Urinary bladder (tissue), 4 donors: ENCODE measurements around the gene TRIM46. TPM values are rescaled to one million over a fixed set of nuclear protein-coding genes. Genes with fewer than 3 reads are reported as not detected.
"Not testable (repeated sequence)": the region's sequence is repeated elsewhere in the genome, so short reads cannot be mapped to it uniquely, and the experiment has no call there.

Source experiments
- DNase-seq: peaks from one replicate; pipeline ENCODE4 v3.0.0-alpha.2; 2015; ENCODE audit errors: extremely low spot score
- H3K27ac ChIP-seq: one replicate; pipeline ENCODE4 v1.5.1; 2013; ENCODE audit warnings: low read depth, mild to moderate bottlenecking, moderate library complexity
- H3K36me3 ChIP-seq: one replicate; pipeline ENCODE4 v1.6.1; 2013; ENCODE audit warnings: mild to moderate bottlenecking, moderate library complexity; ENCODE audit not compliant: insufficient read depth
- H3K4me1 ChIP-seq: one replicate; pipeline ENCODE4 v1.6.1; 2013; ENCODE audit warnings: mild to moderate bottlenecking, moderate library complexity; ENCODE audit not compliant: insufficient read depth
- H3K4me3 ChIP-seq: one replicate; pipeline ENCODE4 v1.5.1; 2013; ENCODE audit warnings: low read depth, low read length
- WGBS: extraction: QIAGEN DNeasy Blood & Tissue Kit; methylation state at CpG from one replicate; pipeline ENCODE4 v1.1.7; 2013; 5-methylcytosine and 5-hydroxymethylcytosine counted together
- polyA plus RNA-seq: library from polyadenylated mRNA; stranded (reverse); fragments of 200-250 nt; gene quantifications from one replicate; pipeline ENCODE4 v1.2.3, GENCODE V29; 2013
- total RNA-seq: library from RNA; depleted of rRNA; stranded (reverse); fragments of >200 nt; gene quantifications from one replicate; pipeline ENCODE4 v1.2.3, GENCODE V29; 2014
- donor health status: healthy with polysubstance abuse.
- donor health status: healthy.

The TRIM46 gene
- total and polyA plus RNA-seq, 2 donors = 0.85 to 1.1 TPM

- DNase-seq = no peak
- no peak overlapping the region for H3K4me3 ChIP-seq
- no peaks in the 10 kb centered on the region for H3K4me1 ChIP-seq
- H3K36me3 ChIP-seq = no peaks in the 10 kb centered on the region
- no peak overlapping the region for H3K27ac ChIP-seq
- WGBS = 89% methylated on average over 20 of the region's 20 CpGs
Observed at GRCh38 chr1:155183775-155184221, 10.1 kb downstream of the TRIM46 start.

DNA sequence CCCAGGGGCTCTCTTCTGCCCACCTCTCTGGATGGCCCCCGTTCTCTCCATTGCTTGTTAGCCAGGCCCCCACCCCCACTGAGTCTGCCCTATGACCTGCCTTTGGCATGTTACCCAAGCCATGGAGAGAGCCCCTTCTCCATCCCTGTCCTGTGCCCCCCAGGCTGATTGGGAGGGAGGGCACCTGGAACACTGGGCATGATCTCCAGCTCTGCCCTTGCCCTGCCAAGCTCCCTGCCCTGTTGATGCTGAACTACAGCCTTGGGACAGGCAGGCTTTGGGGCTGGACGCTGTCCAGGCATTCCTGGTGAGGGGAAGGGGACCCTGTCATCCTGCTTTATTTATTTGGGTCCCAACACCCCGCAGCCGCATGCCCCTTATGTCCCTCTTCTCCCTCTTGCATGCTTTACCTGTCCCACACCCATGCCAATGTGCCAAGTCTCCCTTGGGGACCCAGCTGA is 10.7 kb downstream of the TRIM46 start:
- 91% methylated on average over 4 of the region's 4 CpGs for WGBS

DNA sequence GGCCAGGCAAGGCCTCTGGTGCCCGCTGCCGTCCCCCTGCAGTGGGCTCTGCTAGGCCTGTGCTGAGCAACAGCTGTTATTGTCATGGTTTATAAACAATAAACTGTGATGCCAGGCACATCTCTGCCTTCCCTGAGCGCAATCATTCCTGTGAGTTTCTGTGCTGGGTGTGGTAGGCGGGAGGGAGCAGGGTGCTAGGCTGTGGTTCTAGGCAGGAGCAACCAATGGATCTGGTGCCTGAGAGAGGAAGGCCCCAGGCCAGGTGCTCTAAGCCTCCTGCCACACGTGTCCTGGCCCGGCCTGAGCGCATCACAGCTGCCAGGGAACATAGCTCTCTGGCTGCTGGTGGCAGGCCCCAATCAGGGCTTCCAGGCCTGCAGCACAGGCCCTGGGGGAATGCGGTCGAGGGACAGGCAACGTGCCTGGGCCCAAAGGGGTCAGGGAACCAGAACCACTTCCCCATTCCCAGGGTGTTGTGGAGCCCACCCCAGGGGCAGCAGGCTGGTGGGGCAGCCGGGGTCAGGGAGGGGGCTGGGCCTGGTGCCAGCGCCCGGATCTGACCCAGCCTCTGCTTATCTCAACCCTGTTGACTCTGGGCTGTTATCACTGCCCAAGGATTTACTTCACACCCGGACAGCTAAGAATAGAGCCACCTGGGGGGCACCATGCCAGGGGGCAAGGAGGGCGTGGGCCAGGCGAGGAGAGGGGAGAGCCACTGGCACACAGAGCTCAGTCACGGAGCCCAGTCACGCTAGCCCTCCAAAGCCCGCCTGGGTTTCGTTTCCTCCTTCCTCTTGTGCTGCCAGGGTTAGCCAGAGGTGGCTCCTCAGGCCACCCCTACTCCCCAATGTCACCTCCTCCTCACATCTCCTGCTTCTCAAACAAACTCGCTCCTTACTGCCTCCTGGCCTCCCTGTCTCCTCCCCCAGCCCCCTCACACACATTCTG is 11.5 kb downstream of the TRIM46 start:
- no peaks in the 10 kb centered on the region for H3K36me3 ChIP-seq
- H3K27ac ChIP-seq = no peak overlapping the region
- no peak for DNase-seq
- H3K4me3 ChIP-seq = no peak overlapping the region
- no peaks in the 10 kb centered on the region for H3K4me1 ChIP-seq
- WGBS = 62% methylated on average over 21 of the region's 21 CpGs

More for the DNA sequence above, 10.7 kb downstream of the TRIM46 start:
- no peaks in the 10 kb centered on the region for H3K4me1 ChIP-seq
- no peak overlapping the region for H3K4me3 ChIP-seq
- no peak overlapping the region for H3K27ac ChIP-seq
- DNase-seq = no peak
- H3K36me3 ChIP-seq = no peaks in the 10 kb centered on the region

GRCh38 chr1:155185783-155186066 is 12.1 kb downstream of the TRIM46 start:
- WGBS = 68% methylated on average over 6 of the region's 6 CpGs

GRCh38 chr1:155186067-155186793 is 12.6 kb downstream of the TRIM46 start:
- Histone ChIP-seq H3K27ac (no peak overlapping the region), H3K4me1 (no peaks in the 10 kb centered on the region), H3K4me3 (no peak overlapping the region), H3K36me3 (no peaks in the 10 kb centered on the region)
- WGBS = 68% methylated on average over 8 of the region's 8 CpGs
- DNase-seq = no peak

More at GRCh38 chr1:155185783-155186066, 12.1 kb downstream of the TRIM46 start:
- H3K4me3 ChIP-seq = no peak overlapping the region
- DNase-seq = no peak
- no peaks in the 10 kb centered on the region for H3K4me1 ChIP-seq
- H3K36me3 ChIP-seq = no peaks in the 10 kb centered on the region
- no peak overlapping the region for H3K27ac ChIP-seq

DNA sequence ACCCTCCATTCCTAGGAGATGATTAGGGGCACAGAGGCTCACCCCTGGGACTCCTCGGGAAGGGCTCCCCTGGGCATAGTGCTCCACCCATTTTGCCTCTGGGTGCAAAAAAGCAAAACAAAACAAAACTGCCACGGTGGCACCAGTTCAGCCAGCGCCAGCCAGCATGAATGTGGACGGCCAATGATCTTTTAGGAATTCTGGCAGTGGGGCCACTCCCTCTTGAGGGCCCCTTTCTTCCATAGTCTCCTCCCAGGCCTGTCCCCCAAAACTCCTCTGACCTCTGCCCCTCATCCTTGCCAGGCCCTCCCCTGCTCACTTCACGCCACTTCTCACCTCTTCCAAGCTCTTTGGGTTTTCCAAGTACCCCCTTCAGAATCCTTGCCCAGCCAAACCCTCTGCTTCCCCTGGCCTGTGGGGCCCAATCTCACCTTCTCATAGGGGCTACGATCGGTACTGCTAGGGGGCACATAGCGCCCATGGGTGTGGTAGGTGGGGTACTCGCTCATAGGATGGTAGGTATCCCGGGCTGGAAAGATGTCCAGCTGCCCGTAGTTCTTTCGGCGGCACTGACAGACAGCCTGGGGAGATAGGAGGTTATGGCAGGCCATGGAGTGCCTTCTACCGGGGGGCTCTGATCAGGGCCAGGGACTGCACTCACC is 13.3 kb downstream of the TRIM46 start:
- no peaks in the 10 kb centered on the region for H3K4me1 ChIP-seq
- no peak overlapping the region for H3K27ac ChIP-seq
- H3K36me3 ChIP-seq = no peaks in the 10 kb centered on the region
- 71% methylated on average over 14 of the region's 14 CpGs for WGBS
- H3K4me3 ChIP-seq = no peak overlapping the region
- no peak for DNase-seq

- H3K4me3 ChIP-seq = no peak overlapping the region
- no peak overlapping the region for H3K27ac ChIP-seq
- H3K4me1 ChIP-seq = no peaks in the 10 kb centered on the region
- H3K36me3 ChIP-seq = no peaks in the 10 kb centered on the region
- 69% methylated on average over 16 of the region's 16 CpGs for WGBS
- no peak for DNase-seq
Observed at GRCh38 chr1:155187456-155187891, 13.8 kb downstream of the TRIM46 start.

DNA sequence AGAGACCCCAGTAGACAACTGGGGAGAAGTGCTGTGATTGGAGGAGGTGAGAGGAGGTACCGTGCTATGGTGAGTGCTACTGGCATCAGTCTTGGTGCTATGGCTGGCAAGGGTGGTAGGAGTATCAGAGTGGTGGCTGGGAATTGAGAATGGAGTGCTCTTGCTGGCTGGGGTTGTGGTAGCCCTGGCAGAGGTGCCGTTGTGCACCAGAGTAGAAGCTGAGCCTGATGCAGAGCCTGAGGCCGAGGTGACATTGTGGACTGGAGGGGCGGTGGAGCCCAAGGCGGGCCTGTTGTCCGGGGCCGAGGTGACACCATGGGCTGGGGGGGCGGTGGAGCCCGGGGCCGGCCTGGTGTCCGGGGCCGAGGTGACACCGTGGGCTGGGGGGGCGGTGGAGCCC is 14.6 kb downstream of the TRIM46 start:
- H3K27ac ChIP-seq = no peak overlapping the region
- DNase-seq = no peak

DNA sequence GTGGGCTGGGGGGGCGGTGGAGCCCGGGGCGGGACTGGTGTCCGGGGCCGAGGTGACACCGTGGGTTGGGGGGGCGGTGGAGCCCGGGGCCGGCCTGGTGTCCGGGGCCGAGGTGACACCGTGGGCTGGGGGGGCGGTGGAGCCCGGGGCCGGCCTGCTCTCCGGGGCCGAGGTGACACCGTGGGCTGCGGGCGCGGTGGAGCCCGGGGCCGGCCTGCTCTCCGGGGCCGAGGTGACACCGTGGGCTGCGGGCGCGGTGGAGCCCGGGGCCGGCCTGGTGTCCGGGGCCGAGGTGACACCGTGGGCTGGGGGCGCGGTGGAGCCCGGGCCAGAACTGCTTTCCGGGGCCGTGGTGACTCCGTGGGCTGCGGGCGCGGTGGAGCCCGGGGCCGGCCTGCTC is 16.3 kb downstream of the TRIM46 start:
- not testable (repeated sequence) for H3K36me3 ChIP-seq, H3K4me1 ChIP-seq, H3K27ac ChIP-seq, H3K4me3 ChIP-seq, DNase-seq
- 95% methylated on average over 25 of the region's 45 CpGs for WGBS

More for the DNA sequence above, 14.6 kb downstream of the TRIM46 start:
- Histone ChIP-seq H3K36me3 (no peaks in the 10 kb centered on the region), H3K4me3 (no peak overlapping the region), H3K4me1 (no peaks in the 10 kb centered on the region)
- 84% methylated on average over 14 of the region's 14 CpGs for WGBS

DNA sequence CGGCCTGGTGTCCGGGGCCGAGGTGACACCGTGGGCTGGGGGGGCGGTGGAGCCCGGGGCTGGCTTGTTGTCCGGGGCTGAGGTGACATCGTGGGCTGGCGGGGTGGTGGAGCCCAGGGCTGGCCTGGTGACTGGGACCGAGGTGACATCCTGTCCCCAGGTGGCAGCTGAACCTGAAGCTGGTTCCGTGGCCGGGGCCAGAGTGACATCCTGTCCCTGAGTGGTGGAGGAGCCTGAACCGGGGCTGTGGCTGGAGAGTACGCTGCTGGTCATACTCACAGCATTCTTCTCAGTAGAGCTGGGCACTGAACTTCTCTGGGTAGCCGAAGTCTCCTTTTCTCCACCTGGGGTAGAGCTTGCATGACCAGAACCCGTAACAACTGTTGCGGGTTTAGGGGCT is 18.3 kb downstream of the TRIM46 start:
- 91% methylated on average over 17 of the region's 17 CpGs for WGBS
- Histone ChIP-seq H3K27ac (no peak overlapping the region), H3K4me1 (no peaks in the 10 kb centered on the region), H3K36me3 (no peaks in the 10 kb centered on the region), H3K4me3 (no peak overlapping the region)
- DNase-seq = no peak

DNA sequence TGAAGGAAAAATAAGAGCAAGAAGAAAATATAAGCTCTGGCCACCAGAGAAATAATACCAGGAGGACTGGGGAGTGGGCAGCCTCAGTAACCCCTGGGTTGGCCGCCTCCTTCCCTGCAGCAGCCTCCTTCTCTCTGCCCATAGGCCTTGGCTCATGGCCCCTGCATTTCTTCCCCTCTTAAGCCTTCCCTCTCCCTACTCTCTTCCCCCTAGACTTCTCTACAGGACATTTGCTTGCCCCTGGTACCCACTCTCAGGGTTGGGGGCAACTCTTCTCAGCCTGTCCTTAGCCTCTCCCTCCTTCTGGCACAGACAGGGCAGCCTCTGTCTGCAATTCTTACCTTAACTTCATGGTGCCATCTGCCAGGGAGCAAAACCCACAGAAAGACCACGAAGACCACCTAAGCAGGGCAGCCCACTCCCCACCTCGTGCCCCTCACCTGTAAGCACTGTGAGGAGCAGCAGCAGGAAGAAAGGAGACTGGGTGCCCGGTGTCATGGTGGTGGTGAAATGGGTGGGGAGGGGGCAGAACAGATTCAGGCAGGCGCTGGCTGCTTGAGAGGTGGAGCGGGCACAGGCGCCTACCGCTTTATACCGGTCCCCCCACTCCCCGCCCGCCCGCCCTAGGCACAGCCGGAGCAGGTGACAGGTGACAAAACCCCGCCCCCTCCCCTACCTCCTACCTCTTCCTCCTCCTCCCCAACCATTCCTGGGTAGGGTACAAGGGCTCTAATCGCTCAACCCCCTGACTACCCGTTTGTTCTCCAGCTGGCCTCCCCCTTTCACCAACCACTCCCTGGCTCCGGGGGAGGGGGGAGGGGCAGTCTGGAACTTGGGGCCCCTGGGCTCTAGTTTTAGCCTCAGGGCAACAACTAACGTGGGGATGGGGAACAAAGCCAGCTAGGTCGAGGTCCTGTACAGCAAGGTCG is 19.0 kb downstream of the TRIM46 start:
- Histone ChIP-seq H3K4me3 (peak overlapping the region; percentile 44), H3K27ac (peak overlapping the region; percentile 65), H3K4me1 (no peaks in the 10 kb centered on the region), H3K36me3 (no peaks in the 10 kb centered on the region)
- no peak for DNase-seq
- WGBS = 44% methylated on average over 20 of the region's 20 CpGs

DNA sequence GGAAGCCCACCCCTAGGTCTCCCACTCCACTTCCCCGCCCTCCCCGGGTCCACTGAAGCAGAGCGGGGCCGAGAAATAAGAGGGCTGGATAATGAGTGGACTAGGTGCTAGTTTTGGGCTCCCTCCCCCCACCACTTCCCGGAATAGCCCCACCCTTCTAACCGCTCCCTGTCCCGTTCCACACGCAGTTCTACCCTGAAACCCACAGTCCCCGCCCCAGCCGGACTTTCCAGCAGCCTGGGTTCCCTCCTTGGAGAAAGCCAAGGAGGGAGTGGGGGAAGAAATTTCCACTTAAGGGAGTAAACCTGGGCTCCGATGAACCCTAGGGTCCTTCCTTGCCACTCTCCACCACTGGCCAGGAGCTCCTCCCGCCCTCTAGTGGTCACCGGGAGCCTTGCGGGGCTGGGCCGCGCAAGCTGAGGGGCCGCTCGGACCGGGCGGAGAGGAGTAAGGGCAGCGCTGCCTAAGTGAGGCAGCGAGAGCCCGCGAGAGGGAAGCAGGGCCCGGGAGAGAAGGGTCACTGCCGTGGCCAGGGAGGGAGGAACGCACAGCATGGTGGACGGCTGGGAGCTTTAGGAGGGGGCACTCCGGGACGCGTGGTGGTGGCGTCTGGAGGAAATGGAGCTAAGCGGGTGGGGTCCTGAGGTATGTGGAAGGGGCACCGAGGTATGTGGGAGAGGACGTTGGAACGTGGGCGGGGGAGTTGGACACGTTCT is 19.8 kb downstream of the TRIM46 start:
- Histone ChIP-seq H3K36me3 (no peaks in the 10 kb centered on the region), H3K4me3 (peak overlapping the region; percentile 44), H3K27ac (peak overlapping the region; percentile 73), H3K4me1 (no peaks in the 10 kb centered on the region)
- no peak for DNase-seq
- WGBS = under 1% methylated on average over 38 of the region's 38 CpGs
